VCaP (cell line): ENCODE measurements around the gene TMEM219.

Experiments used
- H3K27ac ChIP-seq: fragments of 450-650 bp; 2 replicates; pipeline ENCODE4 v1.5.1; 2017
- CTCF ChIP-seq: fragments of 450-650 bp; conservative IDR thresholded peaks from 2 replicates; pipeline ENCODE4 v1.5.1; 2017; ENCODE audit warnings: mild to moderate bottlenecking, moderate library complexity

TMEM219 gene

GRCh38 chr16:29977063-29977825 is 15.4 kb downstream of the TMEM219 start:
- no peak for TF ChIP-seq CTCF
- H3K27ac ChIP-seq = no peak overlapping the region

GRCh38 chr16:29978081-29978480 is 16.2 kb downstream of the TMEM219 start:
- TF ChIP-seq CTCF = no peak
- no peak overlapping the region for H3K27ac ChIP-seq

- no peak overlapping the region for H3K27ac ChIP-seq
- no peak for TF ChIP-seq CTCF
These were observed 16.8 kb downstream of the TMEM219 start for GRCh38 chr16:29978564-29979270.

- no peak for TF ChIP-seq CTCF
- no peak overlapping the region for H3K27ac ChIP-seq
These were observed 20.9 kb downstream of the TMEM219 start for GRCh38 chr16:29982560-29983419.

- H3K27ac ChIP-seq = no peak overlapping the region
- TF ChIP-seq CTCF = no peak
These were observed 21.7 kb downstream of the TMEM219 start for GRCh38 chr16:29983420-29984136.

GRCh38 chr16:29984137-29984763 is 22.4 kb downstream of the TMEM219 start:
- no peak for TF ChIP-seq CTCF
- no peak overlapping the region for H3K27ac ChIP-seq
